Neuron (in vitro differentiated cells): ENCODE measurements around the gene SETD3.

Experiments
- H2AFZ ChIP-seq: one replicate; pipeline ENCODE4 v1.6.1; 2013; ENCODE audit warnings: low read depth, mild to moderate bottlenecking, inconsistent platforms, low read length, moderate library complexity
- H3K27me3 ChIP-seq: one replicate; pipeline ENCODE4 v1.6.1; 2013; ENCODE audit warnings: low read length; ENCODE audit not compliant: insufficient read depth
- H3K36me3 ChIP-seq: one replicate; pipeline ENCODE4 v1.6.1; 2013; ENCODE audit warnings: low read length; ENCODE audit not compliant: insufficient read depth
- H3K4me1 ChIP-seq: one replicate; pipeline ENCODE4 v1.6.1; 2013; ENCODE audit warnings: low read length; ENCODE audit not compliant: insufficient read depth
- H3K4me3 ChIP-seq: 2 replicates; pipeline ENCODE4 v1.5.1; 2013; ENCODE audit warnings: mild to moderate bottlenecking, low read length, moderate library complexity
- H3K9me3 ChIP-seq: one replicate; pipeline ENCODE4 v1.6.1; 2013; ENCODE audit warnings: low read length

Gene SETD3

GRCh38 chr14:99394602-99395156 is 86.0 kb downstream of the SETD3 start:
- H3K4me3 ChIP-seq: no peak overlapping the region
- peaks cover 22% of the 10 kb centered on the region for H3K36me3 ChIP-seq
- peaks cover 4% of the 10 kb centered on the region for H3K9me3 ChIP-seq
- no peaks in the 10 kb centered on the region for H3K4me1 ChIP-seq
- no peaks in the 10 kb centered on the region for H3K27me3 ChIP-seq
- H2AFZ ChIP-seq: no peak overlapping the region

GRCh38 chr14:99393059-99393655 is 87.5 kb downstream of the SETD3 start:
- Histone ChIP-seq H3K4me3 (no peak overlapping the region), H3K36me3 (peaks cover 12% of the 10 kb centered on the region), H3K27me3 (no peaks in the 10 kb centered on the region), H3K4me1 (no peaks in the 10 kb centered on the region), H3K9me3 (no peaks in the 10 kb centered on the region), H2AFZ (no peak overlapping the region)

GRCh38 chr14:99391671-99392070 is 89.0 kb downstream of the SETD3 start:
- no peaks in the 10 kb centered on the region for H3K4me1 ChIP-seq

GRCh38 chr14:99389174-99389826 is 91.4 kb downstream of the SETD3 start:
- no peaks in the 10 kb centered on the region for H3K27me3 ChIP-seq
- no peak overlapping the region for H3K4me3 ChIP-seq
- no peaks in the 10 kb centered on the region for H3K36me3 ChIP-seq
- H3K4me1 ChIP-seq: peaks cover under 1% of the 10 kb centered on the region
- H3K9me3 ChIP-seq: no peaks in the 10 kb centered on the region
- H2AFZ ChIP-seq: no peak overlapping the region

More at GRCh38 chr14:99391671-99392070, 89.0 kb downstream of the SETD3 start:
- H3K27me3 ChIP-seq: no peaks in the 10 kb centered on the region
- no peak overlapping the region for H3K4me3 ChIP-seq
- no peaks in the 10 kb centered on the region for H3K9me3 ChIP-seq
- H2AFZ ChIP-seq: no peak overlapping the region
- no peaks in the 10 kb centered on the region for H3K36me3 ChIP-seq

- no peaks in the 10 kb centered on the region for H3K27me3 ChIP-seq
- H3K36me3 ChIP-seq: no peaks in the 10 kb centered on the region
- H3K4me1 ChIP-seq: peaks cover 2% of the 10 kb centered on the region
- H2AFZ ChIP-seq: no peak overlapping the region
- no peaks in the 10 kb centered on the region for H3K9me3 ChIP-seq
- H3K4me3 ChIP-seq: no peak overlapping the region
Observed at GRCh38 chr14:99388286-99388685, 92.4 kb downstream of the SETD3 start.

GRCh38 chr14:99387880-99388279 is 92.8 kb downstream of the SETD3 start:
- H3K36me3 ChIP-seq: no peaks in the 10 kb centered on the region
- no peak overlapping the region for H3K4me3 ChIP-seq
- no peak overlapping the region for H2AFZ ChIP-seq
- H3K9me3 ChIP-seq: no peaks in the 10 kb centered on the region
- no peaks in the 10 kb centered on the region for H3K27me3 ChIP-seq
- H3K4me1 ChIP-seq: peaks cover 2% of the 10 kb centered on the region

- Histone ChIP-seq H3K4me1 (peaks cover 2% of the 10 kb centered on the region), H3K9me3 (no peaks in the 10 kb centered on the region), H3K36me3 (no peaks in the 10 kb centered on the region), H3K27me3 (no peaks in the 10 kb centered on the region), H3K4me3 (no peak overlapping the region), H2AFZ (no peak overlapping the region)
Observed at GRCh38 chr14:99384450-99385417, 95.9 kb downstream of the SETD3 start.

- Histone ChIP-seq H3K4me3 (no peak overlapping the region), H3K36me3 (no peaks in the 10 kb centered on the region), H2AFZ (no peak overlapping the region), H3K4me1 (peaks cover 2% of the 10 kb centered on the region), H3K27me3 (no peaks in the 10 kb centered on the region), H3K9me3 (no peaks in the 10 kb centered on the region)
Observed at GRCh38 chr14:99383472-99384449, 96.9 kb downstream of the SETD3 start.

- Histone ChIP-seq H3K4me1 (peaks cover 2% of the 10 kb centered on the region), H2AFZ (no peak overlapping the region), H3K9me3 (no peaks in the 10 kb centered on the region), H3K27me3 (no peaks in the 10 kb centered on the region), H3K4me3 (no peak overlapping the region), H3K36me3 (no peaks in the 10 kb centered on the region)
Observed at GRCh38 chr14:99382781-99383471, 97.7 kb downstream of the SETD3 start.

GRCh38 chr14:99382071-99382470 is 98.6 kb downstream of the SETD3 start:
- Histone ChIP-seq H3K27me3 (no peaks in the 10 kb centered on the region), H2AFZ (no peak overlapping the region), H3K4me1 (peaks cover 2% of the 10 kb centered on the region), H3K4me3 (no peak overlapping the region), H3K9me3 (no peaks in the 10 kb centered on the region), H3K36me3 (no peaks in the 10 kb centered on the region)

- no peak overlapping the region for H3K4me3 ChIP-seq
- peaks cover 2% of the 10 kb centered on the region for H3K4me1 ChIP-seq
- no peaks in the 10 kb centered on the region for H3K9me3 ChIP-seq
- H3K27me3 ChIP-seq: no peaks in the 10 kb centered on the region
- no peaks in the 10 kb centered on the region for H3K36me3 ChIP-seq
- no peak overlapping the region for H2AFZ ChIP-seq
Observed at GRCh38 chr14:99381688-99382060, 99.0 kb downstream of the SETD3 start.
